ENCODE measurements around the gene TTC39C.

Gene TTC39C

GRCh38 chr18:24086082-24086481 lies 71.5 kb downstream of the TTC39C start:
- H3K36me3 ChIP-seq (ENCODE audit: insufficient read depth, low read length) = peaks cover 43% of the 10 kb centered on the region
- H3K4me1 ChIP-seq (ENCODE audit: insufficient read depth, low read length) = no peaks in the 10 kb centered on the region
- no peaks in the 10 kb centered on the region for H3K9me3 ChIP-seq (ENCODE audit: insufficient read depth, low read length, severe bottlenecking)
- H3K27me3 ChIP-seq (ENCODE audit: insufficient read depth, low read length, poor library complexity) = no peaks in the 10 kb centered on the region
- ATAC-seq (ENCODE audit: insufficient read depth, low read depth) = no peak
- H3K4me3 ChIP-seq (ENCODE audit: low read depth in 1 of 2, low read length in 2 of 2) = no peak overlapping the region
- no peaks in the 10 kb centered on the region for H4K20me1 ChIP-seq (ENCODE audit: insufficient read depth, low read length)
- H3K27ac ChIP-seq (ENCODE audit: low read length) = no peak overlapping the region
- no peak overlapping the region for H3K9ac ChIP-seq (ENCODE audit: low read depth, low read length)
- no peak for DNase-seq
- no peaks in the 10 kb centered on the region for H3K79me2 ChIP-seq (ENCODE audit: insufficient read depth, low read length)
- TF ChIP-seq EZH2 (IDR thresholded peaks at IDR 0.05; ENCODE audit: borderline replicate concordance, low read depth, low read length, severe bottlenecking) (no peak), CTCF (IDR thresholded peaks at IDR 0.05; ENCODE audit: borderline replicate concordance, extremely low read depth, low read length, poor library complexity, severe bottlenecking) (no peak)
- no peak overlapping the region for H3K4me2 ChIP-seq (ENCODE audit: insufficient read depth, low read length)
- no peak overlapping the region for H2AFZ ChIP-seq (ENCODE audit: low read depth, low read length)

GRCh38 chr18:24089076-24089475 lies 74.5 kb downstream of the TTC39C start:
- H3K4me2 ChIP-seq (ENCODE audit: insufficient read depth, low read length) = no peak overlapping the region
- TF ChIP-seq CTCF (IDR thresholded peaks at IDR 0.05; ENCODE audit: borderline replicate concordance, extremely low read depth, low read length, poor library complexity, severe bottlenecking) = no peak
- TF ChIP-seq EZH2 (IDR thresholded peaks at IDR 0.05; ENCODE audit: borderline replicate concordance, low read depth, low read length, severe bottlenecking) = no peak

GRCh38 chr18:24089515-24090337 lies 75.2 kb downstream of the TTC39C start:
- H3K79me2 ChIP-seq (ENCODE audit: insufficient read depth, low read length) = no peaks in the 10 kb centered on the region
- H3K36me3 ChIP-seq (ENCODE audit: insufficient read depth, low read length) = peaks cover 42% of the 10 kb centered on the region
- H3K27me3 ChIP-seq (ENCODE audit: insufficient read depth, low read length, poor library complexity) = no peaks in the 10 kb centered on the region
- no peak overlapping the region for H2AFZ ChIP-seq (ENCODE audit: low read depth, low read length)
- H3K4me3 ChIP-seq (ENCODE audit: low read depth in 1 of 2, low read length in 2 of 2) = no peak overlapping the region
- H3K4me2 ChIP-seq (ENCODE audit: insufficient read depth, low read length) = no peak overlapping the region
- DNase-seq (no peak), ATAC-seq (ENCODE audit: insufficient read depth, low read depth) (no peak)
- H3K4me1 ChIP-seq (ENCODE audit: insufficient read depth, low read length) = no peaks in the 10 kb centered on the region
- no peak overlapping the region for H3K27ac ChIP-seq (ENCODE audit: low read length)
- no peaks in the 10 kb centered on the region for H3K9me3 ChIP-seq (ENCODE audit: insufficient read depth, low read length, severe bottlenecking)
- TF ChIP-seq EZH2 (IDR thresholded peaks at IDR 0.05; ENCODE audit: borderline replicate concordance, low read depth, low read length, severe bottlenecking) = no peak
- no peak overlapping the region for H3K9ac ChIP-seq (ENCODE audit: low read depth, low read length)
- H4K20me1 ChIP-seq (ENCODE audit: insufficient read depth, low read length) = no peaks in the 10 kb centered on the region

More at GRCh38 chr18:24089076-24089475, 74.5 kb downstream of the TTC39C start:
- Histone ChIP-seq H3K9ac (ENCODE audit: low read depth, low read length) (no peak overlapping the region), H4K20me1 (ENCODE audit: insufficient read depth, low read length) (no peaks in the 10 kb centered on the region), H3K4me3 (ENCODE audit: low read depth in 1 of 2, low read length in 2 of 2) (no peak overlapping the region), H3K4me1 (ENCODE audit: insufficient read depth, low read length) (no peaks in the 10 kb centered on the region), H3K27ac (ENCODE audit: low read length) (no peak overlapping the region), H3K9me3 (ENCODE audit: insufficient read depth, low read length, severe bottlenecking) (no peaks in the 10 kb centered on the region), H2AFZ (ENCODE audit: low read depth, low read length) (no peak overlapping the region), H3K79me2 (ENCODE audit: insufficient read depth, low read length) (no peaks in the 10 kb centered on the region), H3K27me3 (ENCODE audit: insufficient read depth, low read length, poor library complexity) (no peaks in the 10 kb centered on the region), H3K36me3 (ENCODE audit: insufficient read depth, low read length) (peaks cover 40% of the 10 kb centered on the region)
- ATAC-seq (ENCODE audit: insufficient read depth, low read depth) (no peak), DNase-seq (no peak)

GRCh38 chr18:24090876-24091275 lies 76.3 kb downstream of the TTC39C start:
- H3K4me1 ChIP-seq (ENCODE audit: insufficient read depth, low read length) = no peaks in the 10 kb centered on the region
- TF ChIP-seq CTCF (IDR thresholded peaks at IDR 0.05; ENCODE audit: borderline replicate concordance, extremely low read depth, low read length, poor library complexity, severe bottlenecking) = no peak
- TF ChIP-seq EZH2 (IDR thresholded peaks at IDR 0.05; ENCODE audit: borderline replicate concordance, low read depth, low read length, severe bottlenecking) = no peak
- no peak overlapping the region for H2AFZ ChIP-seq (ENCODE audit: low read depth, low read length)
- H3K9ac ChIP-seq (ENCODE audit: low read depth, low read length) = no peak overlapping the region
- no peaks in the 10 kb centered on the region for H3K27me3 ChIP-seq (ENCODE audit: insufficient read depth, low read length, poor library complexity)
- peaks cover 42% of the 10 kb centered on the region for H3K36me3 ChIP-seq (ENCODE audit: insufficient read depth, low read length)
- ATAC-seq (ENCODE audit: insufficient read depth, low read depth) = no peak
- no peak overlapping the region for H3K4me3 ChIP-seq (ENCODE audit: low read depth in 1 of 2, low read length in 2 of 2)
- no peak for DNase-seq
- no peaks in the 10 kb centered on the region for H3K9me3 ChIP-seq (ENCODE audit: insufficient read depth, low read length, severe bottlenecking)
- no peak overlapping the region for H3K4me2 ChIP-seq (ENCODE audit: insufficient read depth, low read length)
- H4K20me1 ChIP-seq (ENCODE audit: insufficient read depth, low read length) = no peaks in the 10 kb centered on the region
- no peaks in the 10 kb centered on the region for H3K79me2 ChIP-seq (ENCODE audit: insufficient read depth, low read length)
- no peak overlapping the region for H3K27ac ChIP-seq (ENCODE audit: low read length)

All from DND-41 (cell line).